Activated CD4-positive, alpha-beta memory T cell treated with anti-CD3 and anti-CD28 coated beads, Interleukin-2, amount 10 ng/mL, durations not matched to agents 7 days and 5 days (primary cell): ENCODE measurements around the gene LIN52. TPM values are rescaled to one million over a fixed set of nuclear protein-coding genes. Genes with fewer than 3 reads are reported as not detected.

Experiments
- CTCF ChIA-PET: fragments of 350-600 bp; sonication (Branson Sonifier 250); formaldehyde crosslinking; loops from one replicate; lab custom pipeline; 2021; ENCODE audit warnings: antibody characterized with exemption, inconsistent platforms; lab: Charles Lee
- POLR2A ChIA-PET: fragments of 350-600 bp; sonication (Branson Sonifier 250); formaldehyde crosslinking; loops from one replicate; lab custom pipeline; 2021; ENCODE audit warnings: antibody characterized with exemption; lab: Charles Lee
- DNase-seq: peaks from one replicate; pipeline ENCODE4 v3.0.0-alpha.2; 2020
- H3K27ac Mint-ChIP-seq: one replicate; pipeline ENCODE4 v1.8.0; 2021; ENCODE audit warnings: mild to moderate bottlenecking, mixed read lengths
- H3K27me3 Mint-ChIP-seq: one replicate; pipeline ENCODE4 v1.8.0; 2021; ENCODE audit warnings: mixed read lengths
- H3K36me3 Mint-ChIP-seq: one replicate; pipeline ENCODE4 v1.8.0; 2021; ENCODE audit warnings: low read depth, mixed read lengths
- H3K4me1 Mint-ChIP-seq: one replicate; pipeline ENCODE4 v1.8.0; 2021; ENCODE audit warnings: mixed read lengths
- H3K4me3 Mint-ChIP-seq: one replicate; pipeline ENCODE4 v1.8.0; 2021; ENCODE audit warnings: mild to moderate bottlenecking, mixed read lengths
- H3K9me3 Mint-ChIP-seq: one replicate; pipeline ENCODE4 v1.8.0; 2021; ENCODE audit warnings: mixed read lengths
- total RNA-seq, 2 experiments: library from RNA; stranded (reverse); gene quantifications; one replicate each; pipeline ENCODE4 v1.2.3, GENCODE V29; 2021

Gene LIN52
- total RNA-seq, 2 experiments from 2014 or later, result 14.5 to 17.6 TPM

DNA sequence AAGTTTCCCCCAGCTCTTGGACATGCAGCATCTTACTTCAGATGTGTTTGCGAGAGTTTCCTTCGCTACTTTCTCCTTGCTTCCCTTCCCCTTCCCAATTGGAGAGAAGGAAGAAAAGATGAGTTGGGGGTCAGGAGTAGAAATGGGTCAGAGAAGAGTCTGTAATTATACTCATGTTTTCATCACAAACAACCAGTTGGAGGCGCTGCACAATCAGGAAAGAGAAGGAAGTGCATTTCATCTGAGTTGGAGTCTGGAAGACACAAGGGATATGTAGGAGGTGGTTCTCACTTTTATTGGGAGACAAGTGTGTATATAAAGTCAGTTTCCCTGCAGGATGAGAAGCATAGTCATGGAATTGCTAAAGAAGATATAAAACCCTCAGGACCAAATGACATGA, 123.2 kb downstream of the LIN52 start:
- no peaks in the 10 kb centered on the region for H3K27me3 Mint-ChIP-seq
- H3K4me3 Mint-ChIP-seq, result no peak overlapping the region
- no peak for DNase-seq
- peaks cover under 1% of the 10 kb centered on the region for H3K36me3 Mint-ChIP-seq
- no peaks in the 10 kb centered on the region for H3K4me1 Mint-ChIP-seq
- POLR2A ChIA-PET, result no interaction called here
- no peak overlapping the region for H3K27ac Mint-ChIP-seq
- CTCF ChIA-PET, result no interaction called here
- no peaks in the 10 kb centered on the region for H3K9me3 Mint-ChIP-seq

DNA sequence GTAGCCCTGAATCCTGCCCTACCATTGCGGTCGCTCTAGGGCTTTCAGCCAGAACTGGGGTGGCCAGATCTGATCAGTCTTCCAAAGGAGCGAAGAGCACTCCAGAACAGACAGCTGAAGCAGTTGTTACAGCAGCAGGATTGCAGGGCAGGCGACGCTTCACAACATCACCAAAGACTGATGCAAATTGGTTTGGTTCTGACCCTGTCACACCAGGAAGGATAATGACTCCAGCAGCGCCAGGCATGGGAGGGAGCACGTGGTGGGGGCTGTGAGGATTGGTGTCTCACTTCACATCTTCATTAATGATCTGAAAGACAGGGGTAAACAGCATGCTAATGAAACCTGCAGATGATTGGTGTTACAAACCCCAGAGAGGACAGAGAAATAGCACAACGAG, 123.9 kb downstream of the LIN52 start:
- no peak for DNase-seq
- no peaks in the 10 kb centered on the region for H3K27me3 Mint-ChIP-seq
- H3K27ac Mint-ChIP-seq, result no peak overlapping the region
- ChIA-PET CTCF (interaction anchor here (2.2 kb wide), 1 partner anchor 10 kb away, joined by 13 read pairs; no protein-coding TSS in a partner anchor), POLR2A (no interaction called here)
- H3K36me3 Mint-ChIP-seq, result no peaks in the 10 kb centered on the region
- H3K9me3 Mint-ChIP-seq, result no peaks in the 10 kb centered on the region
- no peaks in the 10 kb centered on the region for H3K4me1 Mint-ChIP-seq
- no peak overlapping the region for H3K4me3 Mint-ChIP-seq

DNA sequence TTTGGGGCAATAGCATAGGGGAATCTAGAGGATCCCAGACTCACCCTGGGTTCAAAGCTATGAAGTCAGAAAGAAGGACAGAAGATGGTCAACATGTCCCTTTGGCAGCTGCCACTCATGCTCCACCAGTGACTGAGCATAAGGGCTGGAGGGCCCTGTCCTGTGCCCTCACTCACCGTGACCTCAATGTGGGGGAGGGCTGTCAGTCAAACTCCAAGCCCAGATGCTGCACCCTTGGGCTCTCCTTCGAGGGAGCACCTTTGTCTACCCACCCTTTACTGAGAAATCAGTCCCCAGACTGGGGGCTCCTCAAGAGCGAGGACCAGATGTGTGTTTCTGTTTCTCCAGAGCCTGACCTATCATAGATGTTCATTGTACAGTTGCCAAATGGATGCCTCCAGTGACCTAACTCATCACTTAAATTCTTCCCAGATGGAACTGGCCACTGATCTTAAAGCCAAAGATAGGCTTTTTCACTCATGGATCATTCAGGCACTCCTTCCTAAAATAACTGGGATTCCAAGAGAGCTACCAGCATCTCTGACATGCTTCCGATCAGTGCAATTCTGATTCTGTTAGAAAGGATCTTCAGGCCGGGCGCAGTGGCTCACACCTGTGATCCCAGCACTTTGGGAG, 127.3 kb downstream of the LIN52 start:
- DNase-seq, result no peak
- H3K27ac Mint-ChIP-seq, result no peak overlapping the region
- no peaks in the 10 kb centered on the region for H3K36me3 Mint-ChIP-seq
- peaks cover 6% of the 10 kb centered on the region for H3K27me3 Mint-ChIP-seq
- ChIA-PET POLR2A (no interaction called here), CTCF (interaction anchor here (0.7 kb wide), 1 partner anchor 100 kb away, joined by 3 read pairs; no protein-coding TSS in a partner anchor)
- H3K9me3 Mint-ChIP-seq, result no peaks in the 10 kb centered on the region
- no peaks in the 10 kb centered on the region for H3K4me1 Mint-ChIP-seq
- H3K4me3 Mint-ChIP-seq, result no peak overlapping the region

DNA sequence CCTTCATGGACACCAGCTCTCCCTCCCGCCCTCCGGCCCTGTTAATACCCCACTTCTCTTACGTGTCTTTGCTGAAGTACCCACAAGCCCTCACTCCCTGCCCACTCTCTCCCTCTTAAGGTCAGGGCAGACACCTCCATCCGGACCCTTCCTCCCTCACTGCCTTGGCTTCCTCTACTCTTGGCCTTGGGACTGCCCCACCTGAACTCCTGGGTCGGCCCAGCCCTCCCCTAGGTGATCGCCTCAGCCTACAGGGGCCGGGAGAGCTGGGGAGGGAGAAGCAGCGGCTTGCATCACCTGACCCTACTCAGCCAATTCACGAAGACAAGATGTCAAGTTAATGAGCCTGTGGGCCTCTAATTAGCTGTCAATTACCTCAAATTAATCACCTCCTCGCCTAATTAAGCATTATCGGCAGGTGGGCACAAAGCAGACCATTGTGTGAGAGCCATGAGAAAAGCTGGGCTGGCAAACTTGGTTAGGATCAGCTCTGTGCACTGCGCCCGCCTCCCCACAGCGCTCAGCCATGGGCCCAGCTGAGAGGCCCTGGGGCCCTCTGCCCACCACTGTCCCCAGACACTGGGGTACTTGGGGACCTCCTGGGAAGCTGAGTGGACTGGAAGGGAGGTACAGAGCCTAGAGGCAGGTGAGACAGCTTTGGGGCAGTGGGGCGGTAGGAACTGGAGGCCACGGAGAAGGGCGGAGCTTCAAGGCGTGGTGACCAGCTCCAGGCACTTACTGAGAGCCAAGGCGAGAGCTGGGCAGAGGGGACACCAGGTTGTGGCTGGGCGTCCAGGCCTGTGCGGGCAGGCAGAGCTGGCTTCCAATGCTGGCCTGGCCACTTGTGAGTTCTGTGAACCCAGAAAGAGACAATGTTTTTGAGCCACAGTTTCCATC, 129.4 kb downstream of the LIN52 start:
- Mint-ChIP-seq H3K4me3 (no peak overlapping the region), H3K9me3 (no peaks in the 10 kb centered on the region), H3K27ac (no peak overlapping the region), H3K36me3 (no peaks in the 10 kb centered on the region), H3K27me3 (peaks cover 12% of the 10 kb centered on the region), H3K4me1 (peaks cover 3% of the 10 kb centered on the region)
- POLR2A ChIA-PET, result no interaction called here
- CTCF ChIA-PET, result no interaction called here
- DNase-seq, result no peak

DNA sequence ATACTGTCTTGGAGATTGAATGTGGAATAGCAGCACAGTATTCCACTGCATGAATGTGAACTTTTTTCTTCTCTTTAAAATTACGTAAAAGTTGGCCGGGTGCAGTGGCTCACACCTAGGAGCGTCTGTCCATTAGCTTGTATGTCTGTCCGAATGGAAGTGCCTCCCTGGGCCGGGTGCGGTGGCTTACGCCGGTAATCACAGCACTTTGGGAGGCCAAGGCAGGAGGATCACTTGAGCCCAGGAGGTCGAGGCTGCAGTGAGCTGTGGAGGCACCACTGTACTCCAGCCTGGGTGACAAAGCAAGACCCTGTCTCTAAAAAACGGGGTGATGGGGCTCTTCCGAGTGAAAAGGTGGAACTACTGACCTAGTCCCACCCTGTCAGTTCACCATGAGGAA, 131.9 kb downstream of the LIN52 start:
- DNase-seq, result no peak
- peaks cover 18% of the 10 kb centered on the region for H3K27me3 Mint-ChIP-seq
- no peak overlapping the region for H3K27ac Mint-ChIP-seq
- CTCF ChIA-PET, result interaction anchor here (1.3 kb wide), 1 partner anchor 35 kb away, joined by 3 read pairs; no protein-coding TSS in a partner anchor
- H3K4me1 Mint-ChIP-seq, result peaks cover 3% of the 10 kb centered on the region
- POLR2A ChIA-PET, result no interaction called here
- no peaks in the 10 kb centered on the region for H3K36me3 Mint-ChIP-seq
- no peak overlapping the region for H3K4me3 Mint-ChIP-seq
- H3K9me3 Mint-ChIP-seq, result no peaks in the 10 kb centered on the region

DNA sequence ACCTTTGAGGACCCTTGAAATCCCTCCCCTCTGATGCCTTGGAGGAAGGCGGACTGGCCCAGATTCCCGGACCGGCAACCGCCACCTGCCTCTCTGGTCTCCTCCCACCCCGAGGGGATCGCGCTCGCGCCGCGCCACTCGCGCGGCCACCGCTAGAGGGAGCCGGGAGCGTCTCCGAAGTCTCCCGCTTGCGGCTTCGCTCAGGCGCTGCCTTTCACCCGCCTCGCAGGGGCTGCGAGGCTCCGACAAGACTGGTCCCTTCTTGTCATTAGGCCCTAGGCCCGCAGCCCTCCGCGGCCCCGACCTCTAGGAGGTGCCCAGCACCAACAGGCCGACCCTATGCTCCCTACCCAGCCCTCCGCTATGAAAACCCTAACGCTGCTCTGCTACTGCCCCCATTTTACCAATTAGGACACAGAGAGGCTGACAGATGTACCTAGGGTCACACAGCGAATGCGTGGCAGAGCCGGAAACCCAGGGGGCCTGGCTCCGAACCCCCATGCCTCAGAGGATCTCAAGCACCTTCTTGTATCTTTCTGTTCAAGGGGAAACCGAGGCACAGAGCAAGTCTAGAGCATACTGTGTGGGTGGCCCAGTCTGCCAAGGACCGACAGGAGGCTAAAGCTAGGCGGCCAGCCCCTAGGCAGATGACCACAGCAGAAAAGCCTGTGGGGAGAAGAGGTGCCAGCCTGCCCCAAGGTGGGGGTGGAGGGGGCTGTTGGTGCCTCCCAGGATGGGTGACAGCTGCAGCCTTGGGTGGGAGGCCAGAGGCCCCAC, 133.1 kb downstream of the LIN52 start:
- peaks cover 18% of the 10 kb centered on the region for H3K27me3 Mint-ChIP-seq
- peak; percentile 73 for DNase-seq
- POLR2A ChIA-PET, result no interaction called here
- H3K27ac Mint-ChIP-seq, result no peak overlapping the region
- H3K36me3 Mint-ChIP-seq, result no peaks in the 10 kb centered on the region
- no peak overlapping the region for H3K4me3 Mint-ChIP-seq
- no peaks in the 10 kb centered on the region for H3K9me3 Mint-ChIP-seq
- H3K4me1 Mint-ChIP-seq, result peaks cover 3% of the 10 kb centered on the region
- CTCF ChIA-PET, result interaction anchor here (1.6 to 2.2 kb wide), 2 partner anchors 8 to 36 kb away, joined by 5 to 13 read pairs; no protein-coding TSS in a partner anchor

DNA sequence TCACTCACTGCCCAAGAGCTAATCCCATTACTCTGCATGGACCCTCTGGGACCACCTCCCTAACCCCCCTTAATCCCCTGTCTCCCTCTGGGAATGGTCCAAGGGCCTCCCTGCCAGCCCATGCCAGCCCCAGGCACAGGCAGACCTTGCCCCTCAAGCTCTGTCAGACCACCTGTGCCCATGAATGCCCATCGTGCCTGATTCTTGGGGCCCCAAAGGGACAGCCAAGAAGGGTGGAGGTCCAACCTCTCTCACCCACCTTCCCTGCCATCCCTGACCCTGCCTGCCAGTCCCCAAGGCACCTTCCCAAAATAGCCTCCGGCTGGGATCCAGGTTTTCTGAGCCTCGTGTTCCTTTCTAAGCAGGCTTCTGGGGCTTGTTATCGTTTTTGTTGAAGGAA, 133.7 kb downstream of the LIN52 start:
- Mint-ChIP-seq H3K36me3 (no peaks in the 10 kb centered on the region), H3K4me3 (no peak overlapping the region), H3K27me3 (peaks cover 18% of the 10 kb centered on the region), H3K9me3 (no peaks in the 10 kb centered on the region), H3K27ac (no peak overlapping the region), H3K4me1 (peaks cover 3% of the 10 kb centered on the region)
- DNase-seq, result no peak
- ChIA-PET CTCF (interaction anchor here (1.0 to 2.2 kb wide), 3 partner anchors 9 to 35 kb away, joined by 3 to 13 read pairs (median 5); no protein-coding TSS in a partner anchor), POLR2A (no interaction called here)

DNA sequence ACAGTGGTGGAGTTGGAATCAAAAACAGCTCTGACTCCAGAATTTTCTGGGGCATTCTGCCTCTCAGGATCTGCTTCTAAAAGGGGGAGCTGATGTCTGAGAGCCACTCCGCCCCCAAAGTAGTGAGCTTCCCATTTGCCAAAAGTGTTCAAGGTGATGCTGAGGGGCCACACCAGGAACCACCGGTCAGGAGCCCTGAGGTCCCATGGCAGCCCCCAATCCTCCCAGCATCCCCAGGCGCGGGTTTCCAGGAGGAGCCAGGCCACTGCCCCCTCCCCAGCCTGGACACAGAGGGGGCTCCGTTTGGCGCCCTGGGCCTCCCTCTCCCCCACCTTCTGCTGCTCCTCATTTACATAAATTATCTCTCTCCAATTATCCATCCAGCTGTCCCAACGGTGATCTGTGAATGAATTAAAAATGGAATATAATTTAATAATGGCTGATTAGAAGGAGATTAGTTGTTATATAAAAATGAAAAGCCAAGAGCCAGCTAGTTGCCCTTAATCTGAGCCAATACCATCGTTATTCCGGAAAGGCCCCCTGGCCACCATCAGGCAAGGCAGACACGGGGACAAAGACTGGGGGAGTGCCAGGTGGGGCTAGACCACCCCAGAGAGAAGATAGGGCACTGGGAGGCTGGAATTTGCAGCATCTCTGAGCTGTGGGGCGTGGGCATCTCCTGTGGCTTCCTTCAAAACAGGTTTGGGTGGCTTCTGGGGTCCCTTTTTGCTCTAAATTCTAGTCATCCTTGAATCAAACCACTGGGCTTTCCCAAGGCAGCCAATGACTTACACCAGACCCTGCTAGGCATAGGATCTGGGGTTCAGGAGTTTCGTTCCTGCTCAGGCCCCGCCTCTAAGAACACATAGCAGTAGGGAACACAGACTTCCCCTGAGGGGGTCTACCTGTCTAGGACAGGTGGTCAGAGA, 134.8 kb downstream of the LIN52 start:
- Mint-ChIP-seq H3K4me3 (no peak overlapping the region), H3K4me1 (peaks cover 3% of the 10 kb centered on the region), H3K9me3 (no peaks in the 10 kb centered on the region), H3K27ac (no peak overlapping the region), H3K27me3 (peaks cover 18% of the 10 kb centered on the region), H3K36me3 (no peaks in the 10 kb centered on the region)
- no peak for DNase-seq
- ChIA-PET CTCF (interaction anchor here (1.0 to 2.2 kb wide), 3 partner anchors 10 to 34 kb away, joined by 3 to 13 read pairs (median 5); no protein-coding TSS in a partner anchor), POLR2A (no interaction called here)

DNA sequence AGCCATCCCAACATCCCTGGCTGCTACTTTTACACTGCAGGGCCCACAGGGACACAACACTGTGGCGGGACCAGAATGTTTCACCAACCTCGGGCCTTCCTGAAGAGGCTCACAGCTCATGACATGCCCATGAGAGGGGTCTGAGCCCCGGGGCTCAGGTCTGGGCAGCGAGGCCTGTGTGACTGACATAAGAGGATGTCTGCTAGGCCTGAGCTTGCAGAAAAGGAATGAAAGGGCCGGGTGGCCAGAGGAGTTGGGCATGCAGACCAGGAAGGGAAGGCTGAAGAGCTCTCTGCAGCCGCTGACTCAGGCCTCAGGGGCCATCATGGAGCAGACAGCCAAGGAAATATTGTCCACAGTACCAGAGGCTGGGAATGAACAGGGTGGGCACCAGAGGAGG, 136.2 kb downstream of the LIN52 start:
- no peaks in the 10 kb centered on the region for H3K36me3 Mint-ChIP-seq
- no peak overlapping the region for H3K27ac Mint-ChIP-seq
- peaks cover 18% of the 10 kb centered on the region for H3K27me3 Mint-ChIP-seq
- ChIA-PET CTCF (interaction anchor here (1.4 kb wide), 1 partner anchor 30 kb away, joined by 3 read pairs; no protein-coding TSS in a partner anchor), POLR2A (no interaction called here)
- H3K9me3 Mint-ChIP-seq, result no peaks in the 10 kb centered on the region
- DNase-seq, result no peak
- H3K4me3 Mint-ChIP-seq, result no peak overlapping the region
- peaks cover 3% of the 10 kb centered on the region for H3K4me1 Mint-ChIP-seq

DNA sequence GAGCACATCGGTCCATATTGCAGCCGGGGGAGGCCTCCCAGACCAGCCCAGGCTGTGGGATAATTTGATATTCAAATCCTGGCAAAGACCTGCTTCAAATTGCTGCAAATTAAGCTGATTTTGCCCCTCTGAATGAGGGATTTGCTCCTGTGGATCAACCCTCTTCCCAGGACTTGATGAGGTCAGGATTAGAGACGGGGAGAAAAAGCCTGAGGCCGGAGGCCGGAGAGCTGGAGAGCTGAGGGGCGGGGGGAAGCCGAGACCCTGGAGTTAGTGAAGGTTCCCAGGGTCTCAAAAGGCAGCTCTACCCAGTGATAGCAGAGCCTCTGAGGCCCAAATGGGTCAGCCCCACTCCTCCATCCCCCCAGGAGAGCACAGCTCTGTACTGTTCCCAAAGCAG, 137.0 kb downstream of the LIN52 start:
- H3K27ac Mint-ChIP-seq, result no peak overlapping the region
- peaks cover 3% of the 10 kb centered on the region for H3K4me1 Mint-ChIP-seq
- no peak overlapping the region for H3K4me3 Mint-ChIP-seq
- H3K36me3 Mint-ChIP-seq, result no peaks in the 10 kb centered on the region
- POLR2A ChIA-PET, result no interaction called here
- H3K9me3 Mint-ChIP-seq, result no peaks in the 10 kb centered on the region
- peaks cover 16% of the 10 kb centered on the region for H3K27me3 Mint-ChIP-seq
- DNase-seq, result no peak
- CTCF ChIA-PET, result interaction anchor here (1.4 kb wide), 1 partner anchor 29 kb away, joined by 3 read pairs; no protein-coding TSS in a partner anchor

DNA sequence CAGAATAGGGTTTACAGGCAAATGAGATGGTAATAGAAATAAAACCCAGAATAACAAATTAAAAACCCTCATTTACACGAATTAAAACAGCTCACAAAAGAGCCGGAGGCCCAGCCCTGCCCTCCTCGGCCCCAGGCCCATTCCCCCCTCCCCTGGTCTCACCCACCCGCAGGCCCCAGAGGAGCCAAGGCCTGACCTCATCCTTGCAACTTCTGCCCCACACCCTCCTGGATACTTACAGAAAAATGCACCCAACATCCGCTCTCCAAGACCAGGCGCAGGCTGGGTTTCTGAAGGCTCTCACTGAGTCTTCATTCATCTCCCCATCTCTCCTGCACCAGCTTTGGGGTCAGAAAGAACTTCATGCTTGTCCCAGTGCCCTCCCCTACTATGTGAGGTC, 138.3 kb downstream of the LIN52 start:
- Mint-ChIP-seq H3K4me1 (no peaks in the 10 kb centered on the region), H3K27ac (no peak overlapping the region), H3K9me3 (no peaks in the 10 kb centered on the region), H3K4me3 (no peak overlapping the region), H3K36me3 (no peaks in the 10 kb centered on the region), H3K27me3 (peaks cover 19% of the 10 kb centered on the region)
- POLR2A ChIA-PET, result no interaction called here
- DNase-seq, result no peak
- CTCF ChIA-PET, result no interaction called here

DNA sequence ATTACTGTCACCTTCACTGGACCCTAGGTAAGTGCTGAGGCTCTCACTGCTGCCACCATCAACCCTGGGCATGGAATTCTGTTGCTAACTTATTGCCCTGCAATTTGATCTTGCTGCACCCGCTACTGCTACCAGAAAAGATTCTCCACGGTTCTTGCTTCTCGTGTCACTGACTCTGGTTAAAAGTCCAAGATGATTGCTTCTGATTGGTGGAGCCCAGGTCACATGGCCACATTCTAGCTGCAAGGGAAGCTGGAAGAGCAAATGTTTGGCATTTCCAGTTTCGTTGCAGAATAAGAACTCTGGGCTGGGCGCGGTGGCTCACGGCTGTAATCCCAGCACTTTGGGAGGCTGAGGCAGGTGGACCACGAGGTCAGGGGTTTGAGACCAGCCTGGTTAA, 147.0 kb downstream of the LIN52 start:
- H3K9me3 Mint-ChIP-seq, result peaks cover 2% of the 10 kb centered on the region
- DNase-seq, result no peak

More for the DNA sequence above, 147.0 kb downstream of the LIN52 start:
- POLR2A ChIA-PET, result no interaction called here
- H3K27me3 Mint-ChIP-seq, result peaks cover 42% of the 10 kb centered on the region
- H3K27ac Mint-ChIP-seq, result no peak overlapping the region
- CTCF ChIA-PET, result no interaction called here
- no peaks in the 10 kb centered on the region for H3K36me3 Mint-ChIP-seq
- no peaks in the 10 kb centered on the region for H3K4me1 Mint-ChIP-seq
- no peak overlapping the region for H3K4me3 Mint-ChIP-seq
